Esophagus (tissue), 2 donors: ENCODE results near the gene RNF17. TPM values are rescaled to one million over a fixed set of nuclear protein-coding genes. Genes with fewer than 3 reads are reported as not detected.

Experiments
- H3K27ac ChIP-seq, 2 donors: one replicate each; pipeline ENCODE4 v1.5.1; 2013; ENCODE audit warnings: low read depth in 2 of 2, mild to moderate bottlenecking in 2 of 2, inconsistent platforms in 1 of 2, low read length in 1 of 2, moderate library complexity in 1 of 2
- H3K27me3 ChIP-seq, 2 donors: one replicate each; pipeline ENCODE4 v1.6.1; 2013; ENCODE audit warnings: low read length in 2 of 2, control low read depth in 1 of 2, mild to moderate bottlenecking in 1 of 2; ENCODE audit not compliant: insufficient read depth in 2 of 2, control insufficient read depth in 1 of 2
- H3K36me3 ChIP-seq, 2 donors: one replicate each; pipeline ENCODE4 v1.6.1; 2013; ENCODE audit warnings: low read length in 1 of 2; ENCODE audit not compliant: control insufficient read depth in 2 of 2, insufficient read depth in 2 of 2
- H3K4me1 ChIP-seq, 2 donors: one replicate each; pipeline ENCODE4 v1.6.1; 2013; ENCODE audit warnings: low read length in 1 of 2; ENCODE audit not compliant: control insufficient read depth in 2 of 2, insufficient read depth in 2 of 2
- H3K4me3 ChIP-seq, 2 donors: one replicate each; pipeline ENCODE4 v1.5.1; 2013; ENCODE audit warnings: low read length in 2 of 2, mild to moderate bottlenecking in 2 of 2, low read depth in 1 of 2, moderate library complexity in 1 of 2
- H3K9me3 ChIP-seq, 2 donors: one replicate each; pipeline ENCODE4 v1.6.1; 2013; ENCODE audit warnings: mild to moderate bottlenecking in 2 of 2, low read depth in 1 of 2, low read length in 1 of 2, moderate library complexity in 1 of 2; ENCODE audit not compliant: control insufficient read depth in 2 of 2, insufficient read depth in 1 of 2
- WGBS, 2 donors: extraction: QIAGEN DNeasy Blood & Tissue Kit; methylation state at CpG; one replicate each; pipeline ENCODE4 v1.1.7; 2013; 5-methylcytosine and 5-hydroxymethylcytosine counted together
- polyA plus RNA-seq, 2 donors: library from polyadenylated mRNA; stranded (reverse); fragments of 200-250 nt; gene quantifications; one replicate each; pipeline ENCODE4 v1.2.3, GENCODE V29; 2013
- donor health status: healthy with polysubstance abuse.
- donor health status: Bipolar disorder and iron deficiency.

Gene RNF17
- polyA plus RNA-seq, 2 donors = not detected

DNA sequence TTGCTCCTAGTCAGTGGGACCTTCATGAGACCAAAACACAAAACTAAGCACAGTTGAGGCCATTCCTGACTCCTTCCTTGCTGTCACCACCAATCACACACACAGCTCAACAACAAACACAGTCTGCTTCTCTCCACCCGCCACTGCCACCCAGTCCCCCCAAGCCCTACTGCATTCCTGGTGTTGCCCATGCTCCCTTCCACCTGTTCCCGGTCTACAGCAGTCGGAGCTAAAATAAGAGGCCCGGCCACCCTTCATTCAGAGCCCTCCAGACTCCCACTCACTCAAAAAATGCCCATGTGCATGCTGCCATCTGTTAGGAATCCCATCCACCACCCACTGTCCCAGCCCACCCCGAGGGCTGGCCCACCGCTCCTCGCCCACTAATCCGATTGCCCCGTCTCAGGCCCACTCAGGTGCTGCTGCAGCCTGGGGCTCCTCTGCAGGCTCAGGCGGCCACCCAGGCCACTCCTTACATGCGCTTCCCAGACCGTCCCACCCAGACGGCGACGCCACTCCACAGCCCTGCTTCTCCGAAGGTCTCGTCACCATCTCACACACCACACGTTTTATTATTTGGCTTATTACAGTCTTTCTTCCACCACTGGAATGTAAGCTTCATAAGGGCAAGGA is 127.6 kb downstream of the RNF17 start:
- 90 to 97% methylated on average over 18 of the region's 18 CpGs for WGBS, 2 donors
- peaks cover 0 to 17% of the 10 kb centered on the region in 2 donors for H3K36me3 ChIP-seq
- H3K9me3 ChIP-seq = no peaks in the 10 kb centered on the region
- no peaks in the 10 kb centered on the region for H3K27me3 ChIP-seq
- no peak overlapping the region for H3K4me3 ChIP-seq
- no peak overlapping the region for H3K27ac ChIP-seq
- peaks cover 0 to 3% of the 10 kb centered on the region in 2 donors for H3K4me1 ChIP-seq

DNA sequence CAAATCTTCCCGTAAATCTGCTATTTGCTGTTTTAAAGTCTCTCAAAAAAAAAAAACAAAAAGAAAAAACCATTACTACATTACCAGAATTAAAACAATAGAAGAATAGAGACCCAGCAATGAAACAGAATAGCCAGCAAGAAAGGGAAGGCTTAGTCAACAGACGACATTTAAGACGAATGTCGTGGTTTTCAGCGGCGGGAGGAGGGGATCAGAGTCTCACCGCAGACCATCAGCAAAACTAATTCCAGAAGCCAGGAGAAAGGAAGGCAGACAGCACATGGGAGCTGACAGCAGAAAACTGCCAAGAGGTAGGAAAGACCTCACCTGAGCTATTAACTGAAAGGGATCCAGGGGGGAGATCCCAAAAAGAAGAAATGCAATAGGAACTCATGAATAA is 128.9 kb downstream of the RNF17 start:
- no peaks in the 10 kb centered on the region for H3K9me3 ChIP-seq
- H3K27me3 ChIP-seq = no peaks in the 10 kb centered on the region
- H3K36me3 ChIP-seq = peaks cover 0 to 17% of the 10 kb centered on the region in 2 donors
- no peak overlapping the region for H3K27ac ChIP-seq
- 93 to 94% methylated on average over 7 of the region's 7 CpGs for WGBS, 2 donors
- H3K4me1 ChIP-seq = peaks cover 0 to 3% of the 10 kb centered on the region in 2 donors
- no peak overlapping the region for H3K4me3 ChIP-seq

DNA sequence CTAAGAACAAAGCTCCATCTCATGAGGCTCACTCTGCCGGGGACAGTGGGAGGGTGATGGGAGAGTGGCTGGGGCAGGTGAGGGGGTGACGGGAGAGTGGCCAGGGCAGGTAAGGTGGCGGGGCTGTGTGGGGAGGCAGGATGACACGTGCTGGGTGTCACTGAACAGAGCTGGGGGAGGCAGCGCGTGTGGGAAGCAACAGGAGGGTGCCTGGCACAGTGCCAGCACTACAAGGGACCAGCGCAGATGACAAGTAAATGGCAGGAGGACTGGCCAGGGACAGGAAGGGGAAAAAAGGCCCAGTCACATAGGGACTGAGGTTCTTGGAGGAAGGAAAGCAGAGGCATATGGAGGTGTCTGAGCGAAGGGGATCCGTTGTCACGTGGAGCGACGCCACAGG is 129.9 kb downstream of the RNF17 start:
- Histone ChIP-seq H3K36me3 (peaks cover 0 to 17% of the 10 kb centered on the region in 2 donors), H3K27me3 (no peaks in the 10 kb centered on the region)
- 91 to 94% methylated on average over 12 of the region's 12 CpGs for WGBS, 2 donors

DNA sequence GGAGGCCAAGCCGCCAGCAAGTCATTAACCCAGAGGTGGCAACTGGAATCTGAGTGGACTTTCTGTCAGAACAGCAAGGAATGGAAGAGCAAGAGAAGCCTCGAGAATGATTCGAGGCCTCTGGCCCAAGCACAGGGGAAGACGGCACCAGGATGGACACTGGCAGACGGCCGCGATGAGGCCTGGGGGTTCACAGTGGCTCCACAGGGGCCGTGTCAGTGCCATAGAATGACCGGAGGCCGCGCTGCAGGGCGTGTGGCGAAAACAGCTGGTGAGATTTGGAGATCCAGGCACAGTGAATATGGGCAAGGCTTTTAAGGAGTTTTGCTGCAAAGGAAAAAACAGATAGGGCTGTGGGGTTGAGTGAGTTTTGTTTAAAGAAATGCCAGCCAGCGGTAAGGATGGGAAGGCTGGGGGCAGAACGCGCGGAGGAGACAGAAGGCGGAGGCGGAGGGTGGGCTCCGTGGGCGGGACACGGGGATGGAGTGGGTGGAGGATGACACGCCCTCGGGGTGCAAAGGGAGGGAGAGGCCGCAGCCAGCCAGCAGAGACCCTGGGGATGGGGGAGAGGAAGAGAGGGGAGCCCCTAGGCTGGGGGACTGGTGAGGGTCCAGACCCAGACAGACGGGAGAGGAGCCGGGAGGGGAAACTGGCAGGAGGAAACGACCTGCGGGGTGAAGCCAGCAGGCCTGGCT is 130.5 kb downstream of the RNF17 start:
- WGBS, 2 donors = 94 to 95% methylated on average over 27 to 29 of the region's 29 CpGs
- no peak overlapping the region for H3K27ac ChIP-seq
- peaks cover 0 to 16% of the 10 kb centered on the region in 2 donors for H3K36me3 ChIP-seq
- peaks cover 0 to 3% of the 10 kb centered on the region in 2 donors for H3K4me1 ChIP-seq
- H3K27me3 ChIP-seq = no peaks in the 10 kb centered on the region
- H3K4me3 ChIP-seq = no peak overlapping the region
- H3K9me3 ChIP-seq = no peaks in the 10 kb centered on the region

More for the DNA sequence above, 129.9 kb downstream of the RNF17 start:
- no peak overlapping the region for H3K27ac ChIP-seq
- H3K4me3 ChIP-seq = no peak overlapping the region
- no peaks in the 10 kb centered on the region for H3K9me3 ChIP-seq
- H3K4me1 ChIP-seq = peaks cover 0 to 3% of the 10 kb centered on the region in 2 donors

DNA sequence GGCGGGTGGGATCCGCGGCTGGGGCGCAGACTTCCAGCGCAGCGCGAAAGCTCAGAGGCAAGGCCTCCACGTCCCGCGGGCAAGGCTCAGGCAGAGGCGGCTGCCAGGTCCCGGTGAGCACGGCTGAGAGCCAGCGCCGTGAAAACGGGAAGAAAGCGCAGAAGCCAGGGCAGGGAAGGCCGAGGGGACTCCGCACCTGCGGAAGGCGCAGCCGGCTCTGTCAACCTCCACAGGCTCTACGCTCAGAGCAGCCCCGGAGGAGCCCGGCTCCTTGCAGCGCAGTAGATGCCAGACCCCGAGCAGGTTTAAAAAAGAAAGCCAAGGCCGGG is 131.0 kb downstream of the RNF17 start:
- H3K36me3 ChIP-seq = peaks cover 0 to 15% of the 10 kb centered on the region in 2 donors
- no peak overlapping the region for H3K27ac ChIP-seq
- H3K27me3 ChIP-seq = no peaks in the 10 kb centered on the region
- no peak overlapping the region for H3K4me3 ChIP-seq
- peaks cover 0 to 3% of the 10 kb centered on the region in 2 donors for H3K4me1 ChIP-seq
- 95% methylated on average over 28 of the region's 28 CpGs for WGBS, 2 donors
- H3K9me3 ChIP-seq = no peaks in the 10 kb centered on the region

DNA sequence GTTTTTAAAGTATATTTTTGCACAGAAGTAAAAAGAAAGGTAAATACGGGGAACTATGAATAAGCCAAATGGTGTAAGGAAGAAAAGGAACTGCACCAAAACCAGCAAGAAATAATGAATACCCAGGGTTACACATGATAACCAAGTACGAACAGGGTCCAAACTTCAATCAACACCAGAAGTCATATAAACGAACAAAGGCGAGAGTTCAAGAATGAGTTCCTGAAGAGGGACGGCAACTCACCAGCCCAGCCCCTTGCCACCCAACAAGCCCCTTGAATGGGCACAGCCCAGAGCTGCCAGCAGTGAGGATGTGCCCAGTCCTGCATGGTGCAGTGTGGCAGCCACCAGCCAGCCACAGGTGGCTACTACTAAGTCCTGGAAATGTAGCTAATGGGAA is 132.1 kb downstream of the RNF17 start:
- 90 to 92% methylated on average over 5 of the region's 5 CpGs for WGBS, 2 donors
- H3K36me3 ChIP-seq = peaks cover 0 to 13% of the 10 kb centered on the region in 2 donors

DNA sequence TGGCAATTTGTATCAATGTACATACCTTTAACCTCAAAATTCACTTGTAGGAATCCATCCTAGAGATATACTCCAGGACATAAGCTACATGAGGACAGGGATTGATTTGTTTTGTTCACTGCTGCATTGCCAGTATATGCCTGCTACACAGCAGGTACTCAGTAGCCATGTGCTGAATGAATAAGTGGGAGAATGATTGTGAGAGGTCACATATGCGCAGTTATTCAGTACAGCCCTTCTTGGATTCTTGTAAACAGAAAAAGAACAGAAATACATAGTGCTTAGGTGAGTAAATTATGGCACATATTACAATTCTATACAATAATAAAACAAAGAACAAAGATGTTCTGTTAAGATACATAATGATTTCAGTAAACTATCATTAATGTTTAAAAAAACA is 133.3 kb downstream of the RNF17 start:
- no peaks in the 10 kb centered on the region for H3K27me3 ChIP-seq
- peaks cover 0 to 7% of the 10 kb centered on the region in 2 donors for H3K36me3 ChIP-seq
- no peaks in the 10 kb centered on the region for H3K9me3 ChIP-seq
- peaks cover 0 to 3% of the 10 kb centered on the region in 2 donors for H3K4me1 ChIP-seq
- H3K4me3 ChIP-seq = no peak overlapping the region
- H3K27ac ChIP-seq = no peak overlapping the region
- 98 to 100% methylated on average over 1 of the region's 1 CpG for WGBS, 2 donors

More for the DNA sequence above, 132.1 kb downstream of the RNF17 start:
- Histone ChIP-seq H3K4me3 (no peak overlapping the region), H3K27me3 (no peaks in the 10 kb centered on the region), H3K9me3 (no peaks in the 10 kb centered on the region), H3K4me1 (peaks cover 0 to 3% of the 10 kb centered on the region in 2 donors), H3K27ac (no peak overlapping the region)

DNA sequence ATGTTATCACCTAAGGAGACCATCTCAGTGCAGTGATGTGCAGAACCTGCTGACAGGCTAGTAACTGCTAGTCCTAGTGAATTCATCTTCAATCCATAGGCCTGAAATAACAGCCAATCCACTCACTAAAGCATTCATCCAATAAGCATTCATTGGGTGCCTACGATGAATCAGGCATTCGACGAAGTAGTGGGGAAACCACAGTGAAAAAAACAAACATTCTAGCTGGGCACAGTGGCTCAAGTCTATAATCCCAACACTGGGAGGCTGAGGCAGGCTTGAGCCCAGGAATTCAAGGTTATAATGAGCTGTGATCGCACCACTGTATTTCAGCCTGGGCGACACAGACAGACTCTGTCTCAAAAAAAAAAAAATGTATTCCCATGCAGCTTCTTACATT is 135.6 kb downstream of the RNF17 start:
- H3K4me1 ChIP-seq = no peaks in the 10 kb centered on the region
- peaks cover 0 to 3% of the 10 kb centered on the region in 2 donors for H3K36me3 ChIP-seq
- no peaks in the 10 kb centered on the region for H3K27me3 ChIP-seq
- 94 to 96% methylated on average over 5 of the region's 5 CpGs for WGBS, 2 donors
- no peak overlapping the region for H3K27ac ChIP-seq
- H3K4me3 ChIP-seq = no peak overlapping the region
- H3K9me3 ChIP-seq = no peaks in the 10 kb centered on the region

DNA sequence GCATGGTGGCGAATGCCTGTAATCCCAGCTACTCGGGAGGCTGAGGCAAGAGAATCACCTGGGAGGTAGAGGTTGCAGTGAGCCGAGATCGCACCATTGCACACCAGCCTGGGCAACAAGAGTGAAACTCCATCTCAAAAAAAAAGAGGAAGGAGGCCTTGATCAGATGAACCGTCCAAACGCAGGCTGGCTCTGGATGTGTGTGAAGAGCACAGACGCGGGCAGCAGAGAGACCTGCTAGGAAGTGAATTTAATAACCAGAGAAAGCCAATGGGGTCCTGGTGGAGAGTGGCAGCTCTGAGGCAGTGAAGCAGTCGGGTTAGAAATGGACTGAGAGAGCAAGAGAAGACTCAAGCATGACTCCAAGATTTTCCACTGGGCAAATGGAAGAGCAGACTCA is 136.5 kb downstream of the RNF17 start:
- Histone ChIP-seq H3K4me3 (no peak overlapping the region), H3K36me3 (peaks cover 0 to 3% of the 10 kb centered on the region in 2 donors), H3K4me1 (no peaks in the 10 kb centered on the region), H3K27ac (no peak overlapping the region), H3K9me3 (no peaks in the 10 kb centered on the region), H3K27me3 (no peaks in the 10 kb centered on the region)
- 90 to 93% methylated on average over 9 of the region's 9 CpGs for whole genome bisulfite sequencing, 2 donors

DNA sequence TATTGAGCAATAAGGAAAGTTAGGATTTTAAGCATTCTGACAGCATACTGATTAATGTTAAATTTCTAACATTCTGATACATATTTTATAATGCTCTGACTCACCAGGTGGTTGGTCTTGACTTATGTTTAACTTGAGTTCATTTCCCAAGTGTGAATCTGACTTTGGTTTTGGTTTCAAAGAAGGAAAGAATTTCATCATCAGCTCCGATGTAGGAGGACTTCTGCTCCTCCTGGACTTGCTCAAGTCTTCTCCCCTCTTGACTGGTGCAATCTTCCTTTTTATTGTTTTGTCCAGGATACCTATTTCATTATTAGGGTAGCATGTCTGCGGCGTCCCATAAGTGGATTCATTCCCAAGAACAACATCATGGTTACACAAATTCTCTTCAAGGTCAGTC is 141.3 kb downstream of the RNF17 start:
- no peaks in the 10 kb centered on the region for H3K4me1 ChIP-seq
- WGBS, 2 donors = 90 to 91% methylated on average over 3 of the region's 3 CpGs
- H3K4me3 ChIP-seq = no peak overlapping the region
- no peaks in the 10 kb centered on the region for H3K9me3 ChIP-seq
- H3K36me3 ChIP-seq = peaks cover 3 to 5% of the 10 kb centered on the region in 2 donors
- H3K27ac ChIP-seq = no peak overlapping the region
- H3K27me3 ChIP-seq = no peaks in the 10 kb centered on the region
